ENCODE data around the gene LMF1.

- TF ChIP-seq POLR2A (IDR thresholded peaks at IDR 0.05), result no peak
- TF ChIP-seq, protein P1, sequence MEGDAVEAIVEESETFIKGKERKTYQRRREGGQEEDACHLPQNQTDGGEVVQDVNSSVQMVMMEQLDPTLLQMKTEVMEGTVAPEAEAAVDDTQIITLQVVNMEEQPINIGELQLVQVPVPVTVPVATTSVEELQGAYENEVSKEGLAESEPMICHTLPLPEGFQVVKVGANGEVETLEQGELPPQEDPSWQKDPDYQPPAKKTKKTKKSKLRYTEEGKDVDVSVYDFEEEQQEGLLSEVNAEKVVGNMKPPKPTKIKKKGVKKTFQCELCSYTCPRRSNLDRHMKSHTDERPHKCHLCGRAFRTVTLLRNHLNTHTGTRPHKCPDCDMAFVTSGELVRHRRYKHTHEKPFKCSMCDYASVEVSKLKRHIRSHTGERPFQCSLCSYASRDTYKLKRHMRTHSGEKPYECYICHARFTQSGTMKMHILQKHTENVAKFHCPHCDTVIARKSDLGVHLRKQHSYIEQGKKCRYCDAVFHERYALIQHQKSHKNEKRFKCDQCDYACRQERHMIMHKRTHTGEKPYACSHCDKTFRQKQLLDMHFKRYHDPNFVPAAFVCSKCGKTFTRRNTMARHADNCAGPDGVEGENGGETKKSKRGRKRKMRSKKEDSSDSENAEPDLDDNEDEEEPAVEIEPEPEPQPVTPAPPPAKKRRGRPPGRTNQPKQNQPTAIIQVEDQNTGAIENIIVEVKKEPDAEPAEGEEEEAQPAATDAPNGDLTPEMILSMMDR (IDR thresholded peaks at IDR 0.05), result no peak
These were observed 56.3 kb downstream of the LMF1 start for GRCh38 chr16:914440-914839.
